Liver (tissue), 9 donors: ENCODE results near the gene CCND1. TPM values are rescaled to one million over a fixed set of nuclear protein-coding genes. Genes with fewer than 3 reads are reported as not detected.

Experiments used
- DNase-seq: peaks from one replicate; pipeline ENCODE4 v3.0.0-alpha.2; 2017; ENCODE audit warnings: low spot score
- H3K27ac ChIP-seq, 2 donors: one replicate each; pipeline ENCODE4 v1.7.0; 2013; ENCODE audit warnings: inconsistent platforms in 2 of 2, low read length in 2 of 2, control low read depth in 1 of 2, low read depth in 1 of 2, mild to moderate bottlenecking in 1 of 2
- H3K27me3 ChIP-seq, 4 donors: one replicate each; pipeline versions ENCODE4 v1.6.1 to v1.7.0; 2013; ENCODE audit warnings: low read length in 3 of 4, inconsistent platforms in 1 of 4, mild to moderate bottlenecking in 1 of 4, moderate library complexity in 1 of 4; ENCODE audit not compliant: control insufficient read depth in 4 of 4, insufficient read depth in 4 of 4
- H3K36me3 ChIP-seq, 4 donors: one replicate each; pipeline versions ENCODE4 v1.6.1 to v1.7.0; 2013; ENCODE audit warnings: low read length in 3 of 4, mild to moderate bottlenecking in 3 of 4, low read depth in 1 of 4, moderate library complexity in 1 of 4; ENCODE audit not compliant: control insufficient read depth in 4 of 4, insufficient read depth in 3 of 4
- H3K4me1 ChIP-seq, 4 donors: one replicate each; pipeline versions ENCODE4 v1.6.1 to v1.7.0; 2013; ENCODE audit warnings: low read length in 3 of 4, mild to moderate bottlenecking in 3 of 4, moderate library complexity in 1 of 4; ENCODE audit not compliant: control insufficient read depth in 4 of 4, insufficient read depth in 4 of 4
- H3K4me3 ChIP-seq, 3 donors: one replicate each; pipeline versions ENCODE4 v1.6.1 to v1.7.0; 2013; ENCODE audit warnings: low read length in 3 of 3, control low read depth in 1 of 3, low read depth in 1 of 3, mild to moderate bottlenecking in 1 of 3
- H3K9ac ChIP-seq, 2 donors: one replicate each; pipeline ENCODE4 v1.7.0; 2013; ENCODE audit warnings: low read length in 2 of 2, mild to moderate bottlenecking in 2 of 2, moderate library complexity in 2 of 2, control low read depth in 1 of 2, low read depth in 1 of 2
- H3K9me3 ChIP-seq, 4 donors: one replicate each; pipeline versions ENCODE4 v1.6.1 to v1.7.0; 2013; ENCODE audit warnings: low read length in 3 of 4; ENCODE audit not compliant: control insufficient read depth in 4 of 4
- ATF3 ChIP-seq: IDR thresholded peaks from 2 replicates; pipeline ENCODE4 v1.6.1; 2016; ENCODE audit warnings: antibody characterized with exemption
- CTCF ChIP-seq: fragments of 150-350 bp; IDR thresholded peaks from 2 replicates; pipeline ENCODE4 v1.5.1; 2017; ENCODE audit warnings: improper control_type of control experiment, low read depth, low read length; ENCODE audit not compliant: missing input control
- EGR1 ChIP-seq, 2 donors: IDR thresholded peaks; 2 replicates each; pipeline ENCODE4 v1.6.1; 2016 to 2018; ENCODE audit warnings: antibody characterized with exemption in 2 of 2, low read depth in 2 of 2
- FOXA1 ChIP-seq: IDR thresholded peaks from 2 replicates; pipeline ENCODE4 v1.6.1; 2016; ENCODE audit warnings: antibody characterized with exemption
- HNF4G ChIP-seq: IDR thresholded peaks from 2 replicates; pipeline ENCODE4 v1.6.1; 2016; ENCODE audit warnings: antibody characterized with exemption
- NR2F2 ChIP-seq: IDR thresholded peaks from 2 replicates; pipeline ENCODE4 v1.6.1; 2016; ENCODE audit warnings: antibody characterized with exemption
- RAD21 ChIP-seq, 2 donors: IDR thresholded peaks; 2 replicates each; pipeline ENCODE4 v1.6.1; 2016; ENCODE audit warnings: antibody characterized with exemption in 2 of 2, mild to moderate bottlenecking in 2 of 2
- REST ChIP-seq: IDR thresholded peaks from 2 replicates; pipeline ENCODE4 v1.6.1; 2016; ENCODE audit warnings: antibody characterized with exemption, mild to moderate bottlenecking
- RXRA ChIP-seq, 2 donors: IDR thresholded peaks; 2 replicates each; pipeline ENCODE4 v1.6.1; 2017 to 2018; ENCODE audit warnings: antibody characterized with exemption in 2 of 2, mild to moderate bottlenecking in 1 of 2
- TAF1 ChIP-seq: conservative IDR thresholded peaks from 2 replicates; pipeline ENCODE4 v1.6.1; 2016; ENCODE audit warnings: antibody characterized with exemption, mild to moderate bottlenecking
- YY1 ChIP-seq: IDR thresholded peaks from 2 replicates; pipeline ENCODE4 v1.6.1; 2016; ENCODE audit warnings: antibody characterized with exemption, mild to moderate bottlenecking
- ZBTB33 ChIP-seq: IDR thresholded peaks from 2 replicates; pipeline ENCODE4 v1.6.1; 2016; ENCODE audit warnings: antibody characterized with exemption
- WGBS: extraction: QIAGEN DNeasy Blood & Tissue Kit; methylation state at CpG from one replicate; pipeline ENCODE4 v1.1.7; 2013; 5-methylcytosine and 5-hydroxymethylcytosine counted together
- polyA plus RNA-seq, 2 donors: library from polyadenylated mRNA; stranded (reverse) in 1 of 2; unstranded in 1 of 2; fragments of 200-250 nt in 1 of 2; fragments of >200 nt in 1 of 2; fragmentation: Nextera tagmentation in 1 of 2; extraction: Ambion mirVana in 1 of 2; gene quantifications; one replicate each; pipeline versions ENCODE4 v1.2.1 to v1.2.3, GENCODE V29; 2013 to 2015
- total RNA-seq, 2 donors: library from RNA; depleted of rRNA; stranded (reverse); fragments of >200 nt; gene quantifications; one replicate each; pipeline ENCODE4 v1.2.3, GENCODE V29; 2014
- donor health status: healthy.
- donor health status: healthy.
- donor health status: healthy.
- donor health status: healthy.
- donor health status: healthy.

CCND1 gene
- total and polyA plus RNA-seq, 4 donors, result 28.9 to 100 (median 53.3) TPM

- peaks cover 0 to 6% (median 3%) of the 10 kb centered on the region in 4 donors for H3K4me1 ChIP-seq
- no peaks in the 10 kb centered on the region for H3K9me3 ChIP-seq
- no peak overlapping the region for H3K4me3 ChIP-seq
- H3K27ac ChIP-seq, result no peak overlapping the region
- DNase-seq, result no peak
- TF ChIP-seq RXRA (IDR thresholded peaks at IDR 0.05) (no peak), NR2F2 (no peak), CTCF (no peak), ZBTB33 (no peak), REST (no peak), EGR1 (IDR thresholded peaks at IDR 0.05; ENCODE audit: low read depth in 2 of 2) (no peak), YY1 (no peak), ATF3 (no peak), HNF4G (no peak), FOXA1 (no peak), RAD21 (IDR thresholded peaks at IDR 0.05) (no peak), TAF1 (no peak)
- H3K9ac ChIP-seq, result no peak overlapping the region
- peaks cover 4 to 25% (median 22%) of the 10 kb centered on the region in 4 donors for H3K36me3 ChIP-seq
- no peaks in the 10 kb centered on the region for H3K27me3 ChIP-seq
- 88% methylated on average over 19 of the region's 19 CpGs for WGBS
Measured at GRCh38 chr11:69655479-69656428, 14.8 kb downstream of the CCND1 start.
